Tibial artery (tissue), 4 donors: Measurements from ENCODE around the gene CYTH1.

ENCODE experiments used
- DNase-seq, 2 donors: peaks; one replicate each; pipeline ENCODE4 v3.0.0-alpha.2; 2019
- H3K27ac ChIP-seq, 2 donors: fragments of 200-600 bp; sonication (generic) in 1 of 2; 1 replicate in 1 of 2; 2 replicates in 1 of 2; pipeline ENCODE4 v1.5.1; 2018 to 2019; ENCODE audit warnings: mild to moderate bottlenecking in 1 of 2
- H3K27me3 ChIP-seq, 2 donors: fragments of 200-600 bp; sonication (generic) in 1 of 2; one replicate each; pipeline versions ENCODE4 v1.5.1 to v1.6.0; 2016 to 2019
- H3K36me3 ChIP-seq, 3 donors: fragments of 200-600 bp; sonication (generic) in 2 of 3; one replicate each; pipeline ENCODE4 v1.5.1; 2016 to 2019; ENCODE audit warnings: mild to moderate bottlenecking in 2 of 3
- H3K4me1 ChIP-seq, 4 donors: fragments of 200-600 bp; sonication (generic) in 2 of 4; 1 replicate in 3 of 4; 2 replicates in 1 of 4; pipeline ENCODE4 v1.5.1; 2016 to 2019
- H3K4me3 ChIP-seq, 2 donors: fragments of 200-600 bp; sonication (generic) in 1 of 2; 1 replicate in 1 of 2; 2 replicates in 1 of 2; pipeline ENCODE4 v1.5.1; 2018 to 2019; ENCODE audit warnings: mild to moderate bottlenecking in 2 of 2
- H3K9me3 ChIP-seq, 3 donors: fragments of 200-600 bp; sonication (generic) in 1 of 3; one replicate each; pipeline ENCODE4 v1.5.1; 2016 to 2019
- CTCF ChIP-seq, 2 experiments: fragments of 200-600 bp in 1 of 2; fragments of 450-650 bp in 1 of 2; IDR thresholded peaks; one replicate each; pipeline ENCODE4 v1.5.1; 2017 to 2019; ENCODE audit warnings: antibody characterized with exemption in 2 of 2, mild to moderate bottlenecking in 1 of 2, moderate library complexity in 1 of 2
- intact Hi-C: fragments of 100-400 bp; cut with DNase I; formaldehyde crosslinking; loops from one replicate; pipeline ENCODE4 v1.15.0; 2023; ENCODE audit warnings: low total_unique reads

CYTH1 gene

GRCh38 chr17:78707923-78708322, 74.2 kb downstream of the CYTH1 start:
- Histone ChIP-seq H3K4me3 (no peak overlapping the region), H3K27me3 (no peaks in the 10 kb centered on the region), H3K36me3 (peaks cover 0 to 24% (median 8%) of the 10 kb centered on the region in 3 donors), H3K4me1 (no peaks in the 10 kb centered on the region), H3K27ac (no peak overlapping the region), H3K9me3 (no peaks in the 10 kb centered on the region)
- no peak for TF ChIP-seq CTCF (IDR thresholded peaks at IDR 0.05)
- intact Hi-C loops: loop anchor here (5.0 kb wide), 1 partner anchor 211 kb away; no protein-coding TSS in a partner anchor
- DNase-seq: no peak

GRCh38 chr17:78707016-78707415, 75.1 kb downstream of the CYTH1 start:
- no peaks in the 10 kb centered on the region for H3K27me3 ChIP-seq
- H3K9me3 ChIP-seq: no peaks in the 10 kb centered on the region
- no peak for TF ChIP-seq CTCF (IDR thresholded peaks at IDR 0.05)
- intact Hi-C loops: loop anchor here (5.0 kb wide), 1 partner anchor 210 kb away; no protein-coding TSS in a partner anchor
- H3K27ac ChIP-seq: no peak overlapping the region
- no peaks in the 10 kb centered on the region for H3K4me1 ChIP-seq
- H3K36me3 ChIP-seq: peaks cover 3 to 27% (median 11%) of the 10 kb centered on the region in 3 donors
- DNase-seq: no peak
- H3K4me3 ChIP-seq: no peak overlapping the region

GRCh38 chr17:78706271-78706915, 75.7 kb downstream of the CYTH1 start:
- no peaks in the 10 kb centered on the region for H3K4me1 ChIP-seq
- H3K36me3 ChIP-seq: peaks cover 9 to 33% (median 17%) of the 10 kb centered on the region in 3 donors
- TF ChIP-seq CTCF (IDR thresholded peaks at IDR 0.05): no peak
- H3K27me3 ChIP-seq: no peaks in the 10 kb centered on the region
- intact Hi-C loops: loop anchor here (5.0 kb wide), 1 partner anchor 209 kb away; no protein-coding TSS in a partner anchor
- H3K9me3 ChIP-seq: no peaks in the 10 kb centered on the region
- no peak overlapping the region for H3K4me3 ChIP-seq
- no peak overlapping the region for H3K27ac ChIP-seq
- DNase-seq: no peak

GRCh38 chr17:78705071-78705470, 77.0 kb downstream of the CYTH1 start:
- Histone ChIP-seq H3K27ac (no peak overlapping the region), H3K9me3 (no peaks in the 10 kb centered on the region), H3K36me3 (peaks cover 20 to 46% (median 31%) of the 10 kb centered on the region in 3 donors), H3K4me3 (no peak overlapping the region), H3K4me1 (no peaks in the 10 kb centered on the region), H3K27me3 (no peaks in the 10 kb centered on the region)
- intact Hi-C loops: loop anchor here (5.0 kb wide), 1 partner anchor 208 kb away; no protein-coding TSS in a partner anchor
- no peak for TF ChIP-seq CTCF (IDR thresholded peaks at IDR 0.05)
- DNase-seq: no peak

GRCh38 chr17:78704594-78704993, 77.5 kb downstream of the CYTH1 start:
- intact Hi-C loops: no loop called here
- H3K9me3 ChIP-seq: no peaks in the 10 kb centered on the region
- H3K36me3 ChIP-seq: peaks cover 23 to 51% (median 35%) of the 10 kb centered on the region in 3 donors
- no peak overlapping the region for H3K27ac ChIP-seq
- TF ChIP-seq CTCF (IDR thresholded peaks at IDR 0.05): no peak
- H3K27me3 ChIP-seq: no peaks in the 10 kb centered on the region
- no peak overlapping the region for H3K4me3 ChIP-seq
- H3K4me1 ChIP-seq: no peaks in the 10 kb centered on the region
- no peak for DNase-seq
